ENCODE results near the gene PDS5B.

Gene PDS5B

GRCh38 chr13:32589471-32589870 lies 3.2 kb downstream of the PDS5B start:
- no peak for DNase-seq

- DNase-seq = no peak
Measured at GRCh38 chr13:32590266-32590665, 4.0 kb downstream of the PDS5B start.

- DNase-seq = no peak
Measured at GRCh38 chr13:32592082-32592481, 5.8 kb downstream of the PDS5B start.

GRCh38 chr13:32594157-32594738 lies 8.0 kb downstream of the PDS5B start:
- no peak for DNase-seq

GRCh38 chr13:32595306-32595705 lies 9.1 kb downstream of the PDS5B start:
- no peak for DNase-seq

DNA sequence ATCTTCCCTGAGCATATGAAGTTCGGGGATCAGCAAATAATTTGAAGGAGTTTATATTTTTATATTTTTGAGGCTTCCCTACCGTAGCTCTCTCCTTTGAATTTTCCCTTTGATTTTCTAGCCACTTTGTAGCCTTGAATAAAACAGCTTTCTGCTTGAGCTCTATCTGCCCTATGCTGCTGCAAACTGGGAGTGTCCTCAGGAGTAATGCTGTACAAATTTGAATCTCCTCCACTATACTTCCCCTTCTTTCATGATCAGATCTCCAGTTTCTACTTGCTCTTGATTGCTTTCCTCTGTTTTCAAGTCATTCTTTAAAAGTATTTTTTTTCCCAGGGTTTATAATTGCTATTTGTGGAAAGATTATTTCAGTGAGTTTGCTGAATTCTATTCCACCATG lies 14.6 kb downstream of the PDS5B start:
- no peak for DNase-seq

DNA sequence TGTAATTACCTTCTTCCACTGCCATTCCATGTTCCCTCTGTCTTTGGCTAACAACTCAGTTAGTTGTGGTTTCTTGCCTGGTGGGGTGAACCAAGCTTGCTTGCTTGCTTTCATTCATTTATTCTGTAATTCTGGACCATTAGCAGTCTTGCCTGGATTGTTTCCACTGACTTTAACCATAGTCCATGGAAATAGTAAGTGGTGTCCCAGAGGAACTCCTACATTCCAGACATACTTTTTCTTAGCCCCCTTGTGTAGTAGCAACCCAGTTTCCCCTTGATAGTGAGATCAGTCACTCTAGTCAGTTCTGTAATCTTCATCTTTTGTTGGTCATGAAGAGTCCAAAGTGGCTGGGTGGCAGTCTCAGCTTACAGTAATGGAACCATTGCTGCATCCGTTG lies 23.2 kb downstream of the PDS5B start:
- no peak for DNase-seq

- DNase-seq = no peak
Measured at GRCh38 chr13:32610538-32610937, 24.3 kb downstream of the PDS5B start.

DNA sequence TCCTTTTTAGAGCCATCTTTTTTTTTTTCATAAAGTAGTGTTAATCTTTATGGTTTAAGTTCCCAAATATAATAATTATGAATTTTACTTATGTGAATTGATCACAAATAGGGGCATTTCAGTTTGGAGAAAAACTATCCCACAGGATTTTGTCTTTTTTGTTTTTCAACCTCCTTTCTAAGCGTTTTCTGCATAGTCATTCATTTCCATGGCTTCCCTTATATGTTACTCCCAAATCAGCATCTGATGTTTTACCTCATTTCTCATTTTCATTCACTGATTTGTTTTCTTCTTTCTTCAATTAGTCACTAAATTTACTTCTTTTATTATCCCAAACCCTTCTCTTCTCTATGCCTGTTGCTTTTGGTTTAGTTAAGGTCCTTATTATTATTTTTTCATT lies 24.7 kb downstream of the PDS5B start:
- DNase-seq = no peak

- no peak for DNase-seq
Measured at GRCh38 chr13:32616883-32617511, 30.7 kb downstream of the PDS5B start.

GRCh38 chr13:32622827-32623226 lies 36.6 kb downstream of the PDS5B start:
- DNase-seq = no peak

- DNase-seq = no peak
Measured at GRCh38 chr13:32624441-32624840, 38.2 kb downstream of the PDS5B start.

DNA sequence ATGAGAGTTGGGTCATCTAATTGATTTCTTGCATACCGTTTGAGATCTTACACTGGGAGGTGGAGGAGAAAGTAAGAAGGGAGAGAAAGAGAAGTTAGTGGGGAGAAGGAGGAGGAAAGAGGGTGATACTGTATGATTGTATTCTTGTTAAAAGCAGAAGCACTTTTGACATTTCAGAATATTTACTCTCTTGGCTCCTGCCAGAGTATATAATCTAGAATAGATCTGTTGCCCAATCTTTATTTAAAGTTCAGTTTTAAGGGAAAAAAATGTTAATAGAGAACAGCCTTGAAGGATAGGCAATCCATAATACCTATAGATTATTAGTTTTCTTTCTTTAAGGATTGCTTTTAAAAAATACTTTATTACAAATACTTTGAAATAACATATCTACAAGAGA lies 41.5 kb downstream of the PDS5B start:
- no peak for DNase-seq

DNA sequence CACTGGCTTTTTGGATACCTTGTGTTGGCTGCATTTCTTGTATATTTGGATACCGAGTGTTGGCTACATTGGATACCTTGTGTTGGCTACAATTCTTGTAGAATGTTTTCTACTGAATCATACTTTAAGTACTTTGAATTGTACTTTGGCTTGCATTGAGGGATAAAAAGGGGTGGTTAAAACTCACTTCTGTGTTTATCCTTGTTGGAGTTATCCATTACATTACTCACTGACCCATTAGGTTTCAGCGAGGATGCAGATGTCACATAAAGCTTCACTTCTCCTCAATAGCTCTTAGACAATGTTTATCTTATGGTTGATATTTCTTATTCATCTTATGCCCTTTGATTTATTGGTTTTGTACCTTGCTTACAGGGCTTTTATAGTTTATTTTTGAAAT lies 43.1 kb downstream of the PDS5B start:
- DNase-seq = no peak

DNA sequence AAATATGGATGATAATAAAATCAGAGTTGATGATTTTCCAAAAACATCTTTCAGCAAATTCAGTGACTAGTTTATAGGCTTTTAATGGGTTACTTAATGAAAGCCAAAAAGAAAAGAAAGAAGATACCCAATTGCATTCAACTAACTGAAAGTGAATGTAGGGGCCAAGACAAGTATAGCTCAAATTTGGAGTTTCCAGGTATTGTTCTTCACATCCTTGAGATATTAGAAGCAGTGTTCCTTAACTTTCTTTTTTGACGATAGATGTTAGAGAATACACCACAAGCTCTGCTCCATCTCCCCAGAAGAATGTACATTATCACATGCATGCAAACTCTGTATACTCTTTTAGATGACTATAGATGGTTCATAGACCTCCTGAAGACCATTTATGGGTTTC lies 43.6 kb downstream of the PDS5B start:
- DNase-seq = no peak

DNA sequence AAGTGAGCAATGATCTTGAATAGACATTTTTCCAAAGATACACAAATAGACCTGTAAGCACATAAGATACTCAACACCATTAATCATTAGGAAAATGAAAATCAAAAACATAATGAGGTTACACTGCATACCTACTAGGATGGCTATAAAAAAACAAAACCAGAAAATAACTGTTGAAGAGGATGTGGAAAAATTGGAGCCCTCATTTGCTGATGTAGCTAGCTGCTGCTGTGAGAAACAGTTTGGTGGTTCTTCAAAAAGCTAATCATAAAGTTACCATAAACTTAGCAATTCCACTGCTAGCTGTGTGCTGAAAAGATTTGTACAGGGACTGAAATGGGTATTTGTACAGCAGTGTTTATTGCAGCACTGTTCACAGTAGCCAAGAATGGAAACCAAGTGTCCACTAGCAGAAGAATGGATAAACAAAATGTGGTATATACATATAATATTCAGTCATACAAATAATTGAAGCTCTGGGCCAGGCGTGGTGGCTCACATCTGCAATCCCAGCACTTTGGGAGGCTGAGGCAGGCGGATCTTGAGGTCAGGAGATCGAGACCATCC lies 46.2 kb downstream of the PDS5B start:
- DNase-seq = no peak

DNA sequence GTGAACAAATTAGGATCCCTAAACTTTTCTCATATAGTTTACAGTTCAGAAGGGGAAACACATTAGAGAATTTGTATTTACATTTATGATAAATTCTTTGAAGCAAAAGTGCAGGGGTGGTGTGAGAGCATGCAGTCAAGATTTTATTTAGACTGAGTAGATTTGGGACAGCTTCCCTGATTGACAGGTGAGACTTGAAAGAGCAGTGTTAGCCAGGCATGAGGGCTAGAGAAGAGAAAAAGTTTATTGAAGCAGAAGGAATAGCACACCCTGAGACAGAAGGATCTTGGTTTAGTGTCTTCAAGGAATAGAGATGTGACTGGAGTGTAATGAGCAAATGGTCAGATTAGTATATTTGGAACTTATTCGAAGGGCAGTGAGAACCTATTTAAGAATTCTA lies 50.5 kb downstream of the PDS5B start:
- DNase-seq = no peak

GRCh38 chr13:32638739-32639138 lies 52.5 kb downstream of the PDS5B start:
- DNase-seq = no peak

GRCh38 chr13:32639502-32640105 lies 53.4 kb downstream of the PDS5B start:
- DNase-seq = peak; percentile 17

- no peak for DNase-seq
Measured at GRCh38 chr13:32642316-32642715, 56.1 kb downstream of the PDS5B start.

GRCh38 chr13:32642858-32643257 lies 56.6 kb downstream of the PDS5B start:
- DNase-seq = no peak

GRCh38 chr13:32645854-32646253 lies 59.6 kb downstream of the PDS5B start:
- no peak for DNase-seq

DNA sequence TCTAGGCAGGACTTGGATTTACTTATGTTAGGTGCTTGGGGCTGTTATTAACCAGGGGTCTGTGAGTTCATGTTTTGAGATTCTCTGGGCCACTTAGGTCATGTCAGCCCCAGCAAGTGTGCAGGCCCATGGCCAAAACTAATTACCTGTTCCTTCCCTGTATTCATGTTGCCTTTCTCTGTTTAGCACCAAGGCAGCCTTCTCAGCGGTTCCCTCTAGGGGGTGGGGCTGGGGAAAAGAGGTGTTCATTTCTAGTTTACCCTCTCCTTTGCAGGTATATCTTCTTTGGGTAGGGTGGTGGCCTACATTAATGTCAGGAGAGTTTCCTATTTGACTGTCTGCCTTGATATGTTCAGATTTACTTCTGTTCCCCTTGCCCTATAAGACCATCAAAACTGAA lies 61.7 kb downstream of the PDS5B start:
- DNase-seq = no peak

DNA sequence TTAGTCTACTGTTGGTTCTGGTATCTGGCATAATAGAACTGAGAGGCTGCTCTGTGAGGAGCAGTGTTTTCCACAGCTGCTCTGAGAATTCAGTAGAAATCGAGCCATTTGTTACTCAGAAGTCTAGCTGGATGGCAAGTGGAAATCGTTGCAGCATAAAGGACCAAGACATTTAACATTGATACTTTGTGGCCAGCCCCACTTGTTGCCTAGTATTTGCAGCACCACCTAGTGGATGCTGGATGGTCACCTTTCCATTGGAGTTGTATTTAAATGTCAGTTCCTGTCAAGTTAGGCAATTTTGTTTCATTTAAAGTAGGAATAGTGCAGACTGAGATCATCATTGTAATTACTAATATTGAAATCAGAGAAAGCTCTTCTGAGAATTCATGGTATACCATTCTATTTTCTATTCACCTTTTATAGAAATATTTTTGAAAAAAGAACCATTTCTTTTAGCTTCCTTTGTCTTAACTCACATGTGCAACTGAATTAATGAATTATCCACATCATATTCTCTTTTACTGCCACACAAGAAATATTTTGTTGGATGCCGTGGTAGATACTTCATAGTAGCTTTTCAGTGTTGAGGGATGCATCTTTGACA lies 64.6 kb downstream of the PDS5B start:
- DNase-seq = peak; percentile 55
